SK-N-SH (cell line): ENCODE data around the gene USHBP1. TPM values are rescaled to one million over a fixed set of nuclear protein-coding genes. Genes with fewer than 3 reads are reported as not detected.
A peak's percentile ranks its signal among the peaks of the same experiment; 100 is the strongest.

Experiments used
- CTCF ChIA-PET: fragments of 300-600, 350-600 bp; formaldehyde crosslinking; extraction: SDS; loops from one replicate; lab custom pipeline; 2021; lab: Yijun Ruan, JAX
- POLR2A ChIA-PET: fragments of 350-600 bp; sonication (Branson Sonifier 250); formaldehyde crosslinking; extraction: SDS; loops from one replicate; lab custom pipeline; 2020; ENCODE audit warnings: antibody characterized with exemption, inconsistent platforms; lab: Yijun Ruan, JAX
- DNase-seq: peaks from one replicate; pipeline ENCODE4 v3.0.0; 2012
- H2AFZ ChIP-seq: fragments of 200-600 bp; sonication (generic); 2 replicates; pipeline ENCODE4 v1.8.1; 2016; ENCODE audit warnings: antibody characterized with exemption, mild to moderate bottlenecking, low read depth
- H3F3A ChIP-seq: fragments of 200-600 bp; sonication (generic); replicated peaks from 2 replicates; pipeline ENCODE3; 2016; ENCODE audit warnings: antibody characterized with exemption, mild to moderate bottlenecking; ENCODE audit not compliant: insufficient read depth
- H3K27ac ChIP-seq, 2 experiments: fragments of 200-500 bp in 1 of 2; fragments of 200-600 bp in 1 of 2; sonication (Bioruptor generic) in 1 of 2; sonication (generic), shearing (Covaris generic) in 1 of 2; 2 replicates each; pipeline versions ENCODE4 v1.5.1 to v1.6.1; 2014 to 2016; ENCODE audit warnings: low read depth in 2 of 2, inconsistent platforms in 1 of 2, low read length in 1 of 2, mild to moderate bottlenecking in 1 of 2, mixed read lengths in 1 of 2
- H3K27me3 ChIP-seq: fragments of 200-600 bp; sonication (generic), shearing (Covaris generic); 2 replicates; pipeline ENCODE4 v1.6.1; 2016; ENCODE audit warnings: mixed run types; ENCODE audit not compliant: insufficient read depth
- H3K36me3 ChIP-seq, 2 experiments: fragments of 200-500 bp in 1 of 2; fragments of 200-600 bp in 1 of 2; sonication (Bioruptor generic) in 1 of 2; sonication (generic) in 1 of 2; replicated peaks in 1 of 2; 2 replicates each; pipeline versions ENCODE3 to v1.5.1; 2014 to 2016; ENCODE audit warnings: low read length in 1 of 2, mild to moderate bottlenecking in 1 of 2; ENCODE audit not compliant: insufficient read depth in 2 of 2, control insufficient read depth in 1 of 2
- H3K4me1 ChIP-seq, 2 experiments: fragments of 200-500 bp in 1 of 2; fragments of 200-600 bp in 1 of 2; sonication (Bioruptor generic) in 1 of 2; sonication (generic), shearing (Covaris generic) in 1 of 2; 2 replicates each; pipeline versions ENCODE4 v1.5.1 to v1.6.1; 2014 to 2016; ENCODE audit warnings: low read depth in 1 of 2, low read length in 1 of 2, mixed run types in 1 of 2; ENCODE audit not compliant: insufficient read depth in 2 of 2, control insufficient read depth in 1 of 2
- H3K4me2 ChIP-seq: fragments of 200-600 bp; sonication (generic), shearing (Covaris generic); 2 replicates; pipeline ENCODE4 v1.6.1; 2017; ENCODE audit warnings: mixed run types
- H3K4me3 ChIP-seq, 2 experiments: fragments of 200-500 bp in 1 of 2; fragments of 200-600 bp in 1 of 2; sonication (Bioruptor generic) in 1 of 2; sonication (generic), shearing (Covaris generic) in 1 of 2; 2 replicates each; pipeline versions ENCODE4 v1.5.1 to v1.8.1; 2014 to 2016; ENCODE audit warnings: low read depth in 2 of 2, inconsistent platforms in 1 of 2, low read length in 1 of 2, mild to moderate bottlenecking in 1 of 2, mixed read lengths in 1 of 2, moderate library complexity in 1 of 2
- H3K79me2 ChIP-seq: fragments of 200-600 bp; sonication (generic); 2 replicates; pipeline ENCODE4 v1.8.1; 2017; ENCODE audit warnings: mild to moderate bottlenecking; ENCODE audit not compliant: insufficient read depth
- H3K9ac ChIP-seq: fragments of 200-600 bp; sonication (generic); 2 replicates; pipeline ENCODE4 v1.6.1; 2017; ENCODE audit warnings: mixed run types
- H3K9me2 ChIP-seq: fragments of 200-600 bp; sonication (generic); 2 replicates; pipeline ENCODE4 v1.6.1; 2017; ENCODE audit warnings: mixed run types
- H3K9me3 ChIP-seq: fragments of 200-600 bp; sonication (generic); 2 replicates; pipeline ENCODE4 v1.6.1; 2017; ENCODE audit warnings: mixed run types, mild to moderate bottlenecking, moderate library complexity
- H4K20me1 ChIP-seq: fragments of 200-600 bp; sonication (generic); 2 replicates; pipeline ENCODE4 v1.6.1; 2017; ENCODE audit warnings: mild to moderate bottlenecking, mixed run types; ENCODE audit not compliant: insufficient read depth
- CHD2 ChIP-seq: fragments of 150-350 bp; IDR thresholded peaks from 2 replicates; pipeline ENCODE4 v1.6.1; 2018; ENCODE audit warnings: low read length; ENCODE audit not compliant: partially characterized antibody
- CTCF ChIP-seq: fragments of 200-600 bp; sonication (generic); IDR thresholded peaks from 2 replicates; pipeline ENCODE4 v1.6.1; 2017; ENCODE audit warnings: antibody characterized with exemption, mild to moderate bottlenecking, moderate library complexity
- ELF1 ChIP-seq: IDR thresholded peaks from 2 replicates; pipeline ENCODE4 v1.4.0; 2012
- EP300 ChIP-seq, 2 experiments: IDR thresholded peaks; 2 replicates each; pipeline versions ENCODE4 v1.4.0 to v1.6.1; 2012; ENCODE audit warnings: borderline replicate concordance in 1 of 2, low read depth in 1 of 2, low read length in 1 of 2
- EZH2phosphoT487 ChIP-seq: fragments of 200-600 bp; sonication (generic); IDR thresholded peaks from 2 replicates; pipeline ENCODE4 v1.6.1; 2017; ENCODE audit warnings: low read depth, mixed run types, mild to moderate bottlenecking, antibody characterized with exemption, moderate library complexity, borderline replicate concordance
- FOSL2 ChIP-seq: IDR thresholded peaks from 2 replicates; pipeline ENCODE4 v1.4.0; 2012; ENCODE audit warnings: low read depth, mild to moderate bottlenecking, moderate library complexity, borderline replicate concordance
- FOXM1 ChIP-seq: IDR thresholded peaks from 2 replicates; pipeline ENCODE4 v1.4.0; 2012; ENCODE audit warnings: low read depth, mild to moderate bottlenecking
- GABPA ChIP-seq: IDR thresholded peaks from 2 replicates; pipeline ENCODE4 v1.4.0; 2012; ENCODE audit warnings: low read depth, mild to moderate bottlenecking
- GATA2 ChIP-seq: sonication (generic); formaldehyde crosslinking; IDR thresholded peaks from 2 replicates; pipeline ENCODE4 v1.5.0; 2020; ENCODE audit warnings: mild to moderate bottlenecking, missing genetic modification reagents
- IRF3 ChIP-seq: fragments of 150-350 bp; IDR thresholded peaks from 2 replicates; pipeline ENCODE4 v1.6.1; 2016; ENCODE audit warnings: mild to moderate bottlenecking, low read depth, low read length
- MXI1 ChIP-seq: IDR thresholded peaks from 2 replicates; pipeline ENCODE4 v1.6.1; 2012; ENCODE audit warnings: mild to moderate bottlenecking, low read depth, low read length, improper control_type of control experiment
- POLR2AphosphoS5 ChIP-seq: IDR thresholded peaks from 2 replicates; pipeline ENCODE4 v1.6.1; 2012; ENCODE audit warnings: low read depth, low read length
- REST ChIP-seq: IDR thresholded peaks from 2 replicates; pipeline ENCODE4 v1.6.1; 2012; ENCODE audit warnings: mild to moderate bottlenecking, low read depth, low read length, moderate library complexity
- RFX5 ChIP-seq: IDR thresholded peaks from 2 replicates; pipeline ENCODE4 v1.6.1; 2012; ENCODE audit warnings: mild to moderate bottlenecking, improper control_type of control experiment, low read length
- SIN3A ChIP-seq: IDR thresholded peaks from 2 replicates; pipeline ENCODE4 v1.6.1; 2012; ENCODE audit warnings: low read depth, mild to moderate bottlenecking, low read length, moderate library complexity, borderline replicate concordance
- TCF12 ChIP-seq: IDR thresholded peaks from 2 replicates; pipeline ENCODE4 v1.4.0; 2012
- USF1 ChIP-seq: IDR thresholded peaks from 2 replicates; pipeline ENCODE4 v1.4.0; 2012; ENCODE audit warnings: low read depth, borderline replicate concordance
- USF2 ChIP-seq: fragments of 150-350 bp; IDR thresholded peaks from 2 replicates; pipeline ENCODE4 v1.6.1; 2017; ENCODE audit warnings: antibody characterized with exemption, low read length, low read depth, borderline replicate concordance
- YY1 ChIP-seq: IDR thresholded peaks from 2 replicates; pipeline ENCODE4 v1.4.0; 2012; ENCODE audit warnings: low read depth, mild to moderate bottlenecking
- ZBTB33 ChIP-seq: IDR thresholded peaks from 2 replicates; pipeline ENCODE4 v1.4.0; 2012; ENCODE audit warnings: low read depth, borderline replicate concordance
- WGBS: methylation state at CpG from one replicate; pipeline ENCODE4 v1.1.6; 2017; ENCODE audit warnings: low lambda C conversion rate; 5-methylcytosine and 5-hydroxymethylcytosine counted together
- polyA plus RNA-seq, 3 experiments: library from polyadenylated mRNA; depleted of rRNA; stranded (reverse); fragments of >200 nt; gene quantifications; 2 replicates each; pipeline ENCODE4 v1.2.3, GENCODE V29; 2012

The USHBP1 gene
- polyA plus RNA-seq, 1 of the 3 experiments (the other 2 are of a cell fraction): 0.03 TPM

- peaks cover 13% of the 10 kb centered on the region for H3F3A ChIP-seq
- no peaks in the 10 kb centered on the region for H3K9me3 ChIP-seq
- H4K20me1 ChIP-seq: no peaks in the 10 kb centered on the region
- peak within 1 kb of the TSS; percentile 75 to 82 for H3K27ac ChIP-seq
- H3K4me3 ChIP-seq: peak within 1 kb of the TSS; percentile 58 to 83
- peak; percentile 95 for DNase-seq
- 0% methylated on average over 9 of the region's 90 CpGs for WGBS
- H3K36me3 ChIP-seq: peaks cover 3 to 9% of the 10 kb centered on the region in 2 experiments
- peaks cover 0 to 3% of the 10 kb centered on the region in 2 experiments; a peak in 1 of 4 replicates for H3K4me1 ChIP-seq
- H2AFZ ChIP-seq: peak within 1 kb of the TSS; percentile 97
- peak within 1 kb of the TSS; percentile 94 for H3K4me2 ChIP-seq
- POLR2A ChIA-PET: interaction anchor here (0.9 to 3.3 kb wide), 5 partner anchors 9 to 56 kb away, joined by 3 to 33 read pairs (median 5); partner anchors contain the start of genes BABAM1 and USE1
- CTCF ChIA-PET: interaction anchor here (0.6 to 2.3 kb wide), 9 partner anchors 9 to 1263 kb away, joined by 3 to 13 read pairs (median 3); partner anchors contain the start of gene USE1
- H3K9me2 ChIP-seq: no peaks in the 10 kb centered on the region
- no peaks in the 10 kb centered on the region for H3K27me3 ChIP-seq
- peak within 1 kb of the TSS; percentile 85 for H3K9ac ChIP-seq
- peaks cover 7% of the 10 kb centered on the region; the same call in 1 of the 2 replicates for H3K79me2 ChIP-seq
- TF ChIP-seq REST: 0 out of 2 replicates have a peak, but pooled peaks have one; percentile 7
- TF ChIP-seq FOXM1: no peak
- no peak for TF ChIP-seq GABPA
- TF ChIP-seq USF2: no peak
- TF ChIP-seq ZBTB33: no peak
- TF ChIP-seq SIN3A: peak; percentile 29; the same call in 1 of the 2 replicates
- no peak for TF ChIP-seq EZH2phosphoT487
- TF ChIP-seq POLR2AphosphoS5: peak; percentile 66; the same call in 1 of the 2 replicates
- TF ChIP-seq TCF12: no peak
- TF ChIP-seq RFX5: no peak
- no peak; the same call in 1 of the 2 replicates for TF ChIP-seq ELF1
- TF ChIP-seq GATA2 (CRISPR knock-in tag): no peak
- no peak for TF ChIP-seq IRF3
- TF ChIP-seq CTCF: no peak
- no peak for TF ChIP-seq FOSL2
- TF ChIP-seq CHD2: peak; percentile 12
- peak; percentile 47; the same call in 1 of the 2 replicates for TF ChIP-seq MXI1
- no peak for TF ChIP-seq EP300 (IDR thresholded peaks at IDR 0.05; ENCODE audit: borderline replicate concordance in 1 of 2, low read depth in 1 of 2, low read length in 1 of 2)
- TF ChIP-seq YY1: no peak
- no peak for TF ChIP-seq USF1
These were observed 38.3 kb downstream of the USHBP1 start, which contains the start of gene OCEL1 for GRCh38 chr19:17226002-17226933. TSS of gene OCEL1 (plus strand) at chr19:17226226. CDS start at chr19:17226248, 22 bp downstream.
